MM.1S (cell line): ENCODE data around the gene TMX3.

Experiments used
- DNase-seq: peaks from one replicate; pipeline ENCODE4 v3.0.0-alpha.2; 2015
- H2AFZ ChIP-seq: fragments of 300-600 bp; sonication (generic); 2 replicates; pipeline ENCODE4 v1.6.0; 2016; ENCODE audit warnings: antibody characterized with exemption, low read length
- H3F3A ChIP-seq: fragments of 300-600 bp; sonication (generic); 2 replicates; pipeline ENCODE4 v1.6.1; 2016; ENCODE audit warnings: mild to moderate bottlenecking, antibody characterized with exemption, low read length, moderate library complexity, mixed read lengths; ENCODE audit not compliant: insufficient read depth
- H3K27ac ChIP-seq: fragments of 300-600 bp; sonication (generic); 2 replicates; pipeline ENCODE4 v1.5.1; 2016; ENCODE audit warnings: mild to moderate bottlenecking, low read length
- H3K27me3 ChIP-seq: fragments of 300-600 bp; sonication (generic); replicated peaks from 2 replicates; pipeline ENCODE4 v1.6.0; 2016; ENCODE audit warnings: low read length; ENCODE audit not compliant: insufficient read depth
- H3K36me3 ChIP-seq: fragments of 300-600 bp; sonication (generic); replicated peaks from 2 replicates; pipeline ENCODE4 v1.6.1; 2016; ENCODE audit warnings: mild to moderate bottlenecking, low read length, mixed read lengths; ENCODE audit not compliant: insufficient read depth
- H3K4me1 ChIP-seq: fragments of 300-600 bp; sonication (generic); 2 replicates; pipeline ENCODE4 v1.6.1; 2016; ENCODE audit warnings: low read length, mixed read lengths
- H3K4me2 ChIP-seq: fragments of 300-600 bp; sonication (generic); 2 replicates; pipeline ENCODE4 v1.6.0; 2016; ENCODE audit warnings: low read depth, low read length
- H3K4me3 ChIP-seq: fragments of 300-600 bp; sonication (generic); 2 replicates; pipeline ENCODE4 v1.5.1; 2016; ENCODE audit warnings: low read length, mixed read lengths
- H3K79me2 ChIP-seq: fragments of 300-600 bp; sonication (generic); 2 replicates; pipeline ENCODE4 v1.6.1; 2016; ENCODE audit warnings: mixed run types, low read length, mixed read lengths
- H3K9ac ChIP-seq: fragments of 300-600 bp; sonication (generic); 2 replicates; pipeline ENCODE4 v1.6.1; 2016; ENCODE audit warnings: low read length, mixed read lengths
- H3K9me2 ChIP-seq: fragments of 300-600 bp; sonication (generic); replicated peaks from 2 replicates; pipeline ENCODE4 v1.6.1; 2016; ENCODE audit warnings: mild to moderate bottlenecking, low read length, mixed read lengths; ENCODE audit not compliant: insufficient read depth
- H3K9me3 ChIP-seq: fragments of 300-600 bp; sonication (generic); replicated peaks from 2 replicates; pipeline ENCODE4 v1.6.1; 2016; ENCODE audit warnings: mild to moderate bottlenecking, low read length, mixed read lengths; ENCODE audit not compliant: insufficient read depth
- H4K20me1 ChIP-seq: fragments of 300-600 bp; sonication (generic); 2 replicates; pipeline ENCODE4 v1.6.1; 2016; ENCODE audit warnings: mild to moderate bottlenecking, low read length, moderate library complexity, mixed read lengths; ENCODE audit not compliant: insufficient read depth
- EZH2 ChIP-seq: fragments of 300-600 bp; sonication (generic); optimal IDR thresholded peaks from 2 replicates; pipeline ENCODE3; 2017; ENCODE audit warnings: low read depth, mild to moderate bottlenecking, antibody characterized with exemption, low read length, mixed read lengths
- EZH2phosphoT487 ChIP-seq: fragments of 300-600 bp; sonication (generic); IDR thresholded peaks from 2 replicates; pipeline ENCODE4 v1.6.1; 2018; ENCODE audit warnings: antibody characterized with exemption, low read length
- TF ChIP-seq, protein P1 (sequence below): fragments of 300-600 bp; sonication (generic); IDR thresholded peaks from 2 replicates; pipeline ENCODE4 v1.5.1; 2016; ENCODE audit warnings: antibody characterized with exemption, low read length, mixed read lengths

Gene TMX3

GRCh38 chr18:68723539-68723938, 8.6 kb upstream of the TMX3 start:
- no peaks in the 10 kb centered on the region for H3K36me3 ChIP-seq
- no peaks in the 10 kb centered on the region for H3K9me3 ChIP-seq
- H3K4me2 ChIP-seq: no peak overlapping the region
- TF ChIP-seq EZH2 (no peak), EZH2phosphoT487 (no peak)
- TF ChIP-seq, protein P1, sequence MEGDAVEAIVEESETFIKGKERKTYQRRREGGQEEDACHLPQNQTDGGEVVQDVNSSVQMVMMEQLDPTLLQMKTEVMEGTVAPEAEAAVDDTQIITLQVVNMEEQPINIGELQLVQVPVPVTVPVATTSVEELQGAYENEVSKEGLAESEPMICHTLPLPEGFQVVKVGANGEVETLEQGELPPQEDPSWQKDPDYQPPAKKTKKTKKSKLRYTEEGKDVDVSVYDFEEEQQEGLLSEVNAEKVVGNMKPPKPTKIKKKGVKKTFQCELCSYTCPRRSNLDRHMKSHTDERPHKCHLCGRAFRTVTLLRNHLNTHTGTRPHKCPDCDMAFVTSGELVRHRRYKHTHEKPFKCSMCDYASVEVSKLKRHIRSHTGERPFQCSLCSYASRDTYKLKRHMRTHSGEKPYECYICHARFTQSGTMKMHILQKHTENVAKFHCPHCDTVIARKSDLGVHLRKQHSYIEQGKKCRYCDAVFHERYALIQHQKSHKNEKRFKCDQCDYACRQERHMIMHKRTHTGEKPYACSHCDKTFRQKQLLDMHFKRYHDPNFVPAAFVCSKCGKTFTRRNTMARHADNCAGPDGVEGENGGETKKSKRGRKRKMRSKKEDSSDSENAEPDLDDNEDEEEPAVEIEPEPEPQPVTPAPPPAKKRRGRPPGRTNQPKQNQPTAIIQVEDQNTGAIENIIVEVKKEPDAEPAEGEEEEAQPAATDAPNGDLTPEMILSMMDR: no peak
- no peaks in the 10 kb centered on the region for H3F3A ChIP-seq
- no peak overlapping the region for H2AFZ ChIP-seq
- peaks cover 11% of the 10 kb centered on the region; the same call in 1 of the 2 replicates for H3K4me1 ChIP-seq
- no peaks in the 10 kb centered on the region for H4K20me1 ChIP-seq
- H3K9ac ChIP-seq: no peak overlapping the region
- H3K4me3 ChIP-seq: no peak overlapping the region
- H3K9me2 ChIP-seq: no peaks in the 10 kb centered on the region
- no peak overlapping the region for H3K27ac ChIP-seq
- H3K27me3 ChIP-seq: no peaks in the 10 kb centered on the region
- DNase-seq: no peak
- no peaks in the 10 kb centered on the region for H3K79me2 ChIP-seq

- Histone ChIP-seq H3F3A (no peaks in the 10 kb centered on the region), H3K79me2 (no peaks in the 10 kb centered on the region), H3K9me3 (no peaks in the 10 kb centered on the region), H3K4me1 (peaks cover 11% of the 10 kb centered on the region; the same call in 1 of the 2 replicates), H3K27me3 (no peaks in the 10 kb centered on the region), H3K36me3 (no peaks in the 10 kb centered on the region), H3K9ac (no peak overlapping the region), H3K9me2 (no peaks in the 10 kb centered on the region), H4K20me1 (no peaks in the 10 kb centered on the region), H3K4me3 (no peak overlapping the region), H3K27ac (no peak overlapping the region), H3K4me2 (no peak overlapping the region), H2AFZ (no peak overlapping the region)
- no peak for DNase-seq
- TF ChIP-seq, protein P1: no peak
- no peak for TF ChIP-seq EZH2
- no peak for TF ChIP-seq EZH2phosphoT487
These were observed 7.9 kb upstream of the TMX3 start for GRCh38 chr18:68722821-68723220.

- Histone ChIP-seq H3K36me3 (no peaks in the 10 kb centered on the region), H3K4me3 (peak overlapping the region; percentile 47), H3K27ac (peak overlapping the region; percentile 33; the same call in 1 of the 2 replicates), H3F3A (no peaks in the 10 kb centered on the region), H3K9me2 (no peaks in the 10 kb centered on the region), H3K9me3 (no peaks in the 10 kb centered on the region), H3K27me3 (no peaks in the 10 kb centered on the region), H4K20me1 (no peaks in the 10 kb centered on the region), H3K9ac (peak overlapping the region; percentile 12; the same call in 1 of the 2 replicates), H3K4me1 (peaks cover 11% of the 10 kb centered on the region; the same call in 1 of the 2 replicates), H3K4me2 (peak overlapping the region; percentile 61), H3K79me2 (no peaks in the 10 kb centered on the region), H2AFZ (peak overlapping the region; percentile 29)
- TF ChIP-seq, protein P1: no peak
- no peak for TF ChIP-seq EZH2phosphoT487
- no peak for TF ChIP-seq EZH2
- DNase-seq: peak; percentile 75
These were observed 7.0 kb upstream of the TMX3 start for GRCh38 chr18:68721681-68722583.
